Measurements from ENCODE around the gene IFIT2. TPM values are rescaled to one million over a fixed set of nuclear protein-coding genes. Genes with fewer than 3 reads are reported as not detected.

The IFIT2 gene
- total RNA-seq, 2 experiments from 2014 or later: 0.57 to 0.72 TPM

GRCh38 chr10:89301232-89301631, 614 bp upstream of the IFIT2 start:
- Histone ChIP-seq H3K9me2 (ENCODE audit: insufficient read depth, low read length) (no peaks in the 10 kb centered on the region), H3K79me2 (ENCODE audit: insufficient read depth, low read depth, low read length) (no peaks in the 10 kb centered on the region), H3K9me3 (ENCODE audit: low read length) (no peaks in the 10 kb centered on the region; the same call in 1 of the 2 replicates), H3K4me3 (ENCODE audit: low read depth, low read length, poor library complexity, severe bottlenecking) (peak overlapping the region; percentile 69), H2AFZ (ENCODE audit: low read length) (peak overlapping the region; percentile 98), H3K27ac (ENCODE audit: low read depth, low read length, poor library complexity, severe bottlenecking) (peak overlapping the region; percentile 11), H3K4me2 (ENCODE audit: low read length) (peak overlapping the region; percentile 94), H3K4me1 (ENCODE audit: insufficient read depth, low read length, poor library complexity, severe bottlenecking) (peaks cover 17% of the 10 kb centered on the region), H3K36me3 (ENCODE audit: insufficient read depth, low read length) (no peaks in the 10 kb centered on the region), H4K20me1 (ENCODE audit: insufficient read depth, low read length) (no peaks in the 10 kb centered on the region)
- POLR2A ChIA-PET: no interaction called here
- BruUV-seq (replicated peaks): no TSS peak
- CTCF ChIA-PET (ENCODE audit: unreplicated experiment): no interaction called here
- peak; percentile 27 for DNase-seq (ENCODE audit: low spot score)
- TF ChIP-seq CTCF (conservative IDR thresholded peaks at IDR 0.05; ENCODE audit: low read length) (no peak), EZH2phosphoT487 (IDR thresholded peaks at IDR 0.05; ENCODE audit: borderline replicate concordance, low read depth, low read length) (no peak)
- intact Hi-C loops (cut with micrococcal nuclease; ENCODE audit: unreplicated experiment): no loop called here

GRCh38 chr10:89302625-89303024, 779 bp downstream of the IFIT2 start:
- Histone ChIP-seq H4K20me1 (ENCODE audit: insufficient read depth, low read length) (no peaks in the 10 kb centered on the region), H3K4me3 (ENCODE audit: low read depth, low read length, poor library complexity, severe bottlenecking) (peak overlapping the region; percentile 69), H3K9me2 (ENCODE audit: insufficient read depth, low read length) (no peaks in the 10 kb centered on the region), H3K79me2 (ENCODE audit: insufficient read depth, low read depth, low read length) (no peaks in the 10 kb centered on the region), H3K4me1 (ENCODE audit: insufficient read depth, low read length, poor library complexity, severe bottlenecking) (peaks cover 17% of the 10 kb centered on the region), H2AFZ (ENCODE audit: low read length) (peak overlapping the region; percentile 98), H3K27ac (ENCODE audit: low read depth, low read length, poor library complexity, severe bottlenecking) (no peak overlapping the region), H3K9me3 (ENCODE audit: low read length) (no peaks in the 10 kb centered on the region; the same call in 1 of the 2 replicates), H3K4me2 (ENCODE audit: low read length) (peak overlapping the region; percentile 94), H3K36me3 (ENCODE audit: insufficient read depth, low read length) (no peaks in the 10 kb centered on the region)
- ChIA-PET CTCF (ENCODE audit: unreplicated experiment) (interaction anchor here (0.5 kb wide), 1 partner anchor 67 kb away, joined by 3 read pairs; no protein-coding TSS in a partner anchor), POLR2A (interaction anchor here (0.6 to 1.0 kb wide), 2 partner anchors 9 to 65 kb away, joined by 3 read pairs; no protein-coding TSS in a partner anchor)
- intact Hi-C loops (cut with micrococcal nuclease; ENCODE audit: unreplicated experiment): no loop called here
- BruUV-seq (replicated peaks): no TSS peak
- no peak for TF ChIP-seq EZH2phosphoT487 (IDR thresholded peaks at IDR 0.05; ENCODE audit: borderline replicate concordance, low read depth, low read length)
- no peak for TF ChIP-seq CTCF (conservative IDR thresholded peaks at IDR 0.05; ENCODE audit: low read length)
- no peak for DNase-seq (ENCODE audit: low spot score)

GRCh38 chr10:89303161-89303560, 1.3 kb downstream of the IFIT2 start:
- no peak overlapping the region for H3K4me2 ChIP-seq (ENCODE audit: low read length)
- no TSS peak for BruUV-seq (replicated peaks)
- POLR2A ChIA-PET: no interaction called here

More at GRCh38 chr10:89303161-89303560, 1.3 kb downstream of the IFIT2 start:
- peaks cover 17% of the 10 kb centered on the region for H3K4me1 ChIP-seq (ENCODE audit: insufficient read depth, low read length, poor library complexity, severe bottlenecking)
- no peaks in the 10 kb centered on the region; the same call in 1 of the 2 replicates for H3K9me3 ChIP-seq (ENCODE audit: low read length)
- CTCF ChIA-PET (ENCODE audit: unreplicated experiment): no interaction called here
- H3K27ac ChIP-seq (ENCODE audit: low read depth, low read length, poor library complexity, severe bottlenecking): no peak overlapping the region
- H2AFZ ChIP-seq (ENCODE audit: low read length): no peak overlapping the region; the same call in 1 of the 2 replicates
- H4K20me1 ChIP-seq (ENCODE audit: insufficient read depth, low read length): no peaks in the 10 kb centered on the region
- no peak for DNase-seq (ENCODE audit: low spot score)
- H3K36me3 ChIP-seq (ENCODE audit: insufficient read depth, low read length): no peaks in the 10 kb centered on the region
- H3K4me3 ChIP-seq (ENCODE audit: low read depth, low read length, poor library complexity, severe bottlenecking): no peak overlapping the region
- H3K79me2 ChIP-seq (ENCODE audit: insufficient read depth, low read depth, low read length): no peaks in the 10 kb centered on the region
- H3K9me2 ChIP-seq (ENCODE audit: insufficient read depth, low read length): no peaks in the 10 kb centered on the region
- TF ChIP-seq EZH2phosphoT487 (IDR thresholded peaks at IDR 0.05; ENCODE audit: borderline replicate concordance, low read depth, low read length): no peak
- no peak for TF ChIP-seq CTCF (conservative IDR thresholded peaks at IDR 0.05; ENCODE audit: low read length)
- intact Hi-C loops (cut with micrococcal nuclease; ENCODE audit: unreplicated experiment): no loop called here

Measured in OCI-LY7 (cell line).